Keratinocyte (primary cell): ENCODE measurements around the gene INO80E. TPM values are rescaled to one million over a fixed set of nuclear protein-coding genes. Genes with fewer than 3 reads are reported as not detected.

Experiments used
- DNase-seq: peaks from one replicate; pipeline ENCODE4 v3.0.0-alpha.2; 2011; ENCODE audit warnings: low read depth, missing footprints, low spot score
- FAIRE-seq: peaks from 2 replicates; lab custom pipeline; 2011; peaks lifted over from hg19 to GRCh38; lab: Jason Lieb, UNC
- H2AFZ ChIP-seq: 2 replicates; pipeline ENCODE4 v1.6.0; 2012; ENCODE audit warnings: low read length, control low read depth, inconsistent platforms; ENCODE audit not compliant: control insufficient read depth
- H3K27ac ChIP-seq: 2 replicates; pipeline ENCODE4 v1.5.1; 2011; ENCODE audit warnings: low read length; ENCODE audit not compliant: control insufficient read depth, insufficient read depth
- H3K27me3 ChIP-seq: 3 replicates; pipeline ENCODE4 v1.6.0; 2011; ENCODE audit warnings: low read length; ENCODE audit not compliant: control insufficient read depth, insufficient read depth; ENCODE audit errors: extremely low read depth
- H3K36me3 ChIP-seq, 2 experiments: 2 replicates in 1 of 2; 3 replicates in 1 of 2; pipeline ENCODE4 v1.5.1; 2011; ENCODE audit warnings: low read length in 2 of 2, mild to moderate bottlenecking in 1 of 2; ENCODE audit not compliant: control insufficient read depth in 2 of 2, insufficient read depth in 2 of 2; ENCODE audit errors: extremely low read depth in 1 of 2
- H3K4me1 ChIP-seq: 3 replicates; pipeline ENCODE4 v1.5.1; 2011; ENCODE audit warnings: low read length; ENCODE audit not compliant: control insufficient read depth, insufficient read depth; ENCODE audit errors: extremely low read depth
- H3K4me2 ChIP-seq: 3 replicates; pipeline ENCODE4 v1.6.0; 2011; ENCODE audit warnings: low read depth, low read length; ENCODE audit not compliant: control insufficient read depth, insufficient read depth; ENCODE audit errors: extremely low read depth
- H3K4me3 ChIP-seq, 3 experiments: fragments of 200-600 bp in 1 of 3; sonication (generic) in 1 of 3; 2 replicates in 2 of 3; 3 replicates in 1 of 3; pipeline ENCODE4 v1.5.1; 2011 to 2016; ENCODE audit warnings: low read length in 3 of 3, mild to moderate bottlenecking in 3 of 3, control low read depth in 2 of 3, inconsistent platforms in 1 of 3, low read depth in 1 of 3, mixed read lengths in 1 of 3, mixed run types in 1 of 3, moderate library complexity in 1 of 3; ENCODE audit not compliant: control insufficient read depth in 2 of 3, insufficient read depth in 2 of 3; ENCODE audit errors: extremely low read depth in 1 of 3
- H3K79me2 ChIP-seq: 2 replicates; pipeline ENCODE4 v1.6.0; 2012; ENCODE audit warnings: low read length; ENCODE audit not compliant: control insufficient read depth, insufficient read depth
- H3K9ac ChIP-seq: 3 replicates; pipeline ENCODE4 v1.6.0; 2011; ENCODE audit warnings: low read length; ENCODE audit not compliant: control insufficient read depth, insufficient read depth; ENCODE audit errors: extremely low read depth
- H3K9me1 ChIP-seq: 3 replicates; pipeline ENCODE4 v1.6.0; 2011; ENCODE audit warnings: low read length; ENCODE audit not compliant: control insufficient read depth, insufficient read depth; ENCODE audit errors: extremely low read depth
- H3K9me3 ChIP-seq: 2 replicates; pipeline ENCODE4 v1.5.1; 2012; ENCODE audit warnings: low read depth, low read length; ENCODE audit not compliant: control insufficient read depth
- H4K20me1 ChIP-seq: 3 replicates; pipeline ENCODE4 v1.6.0; 2011; ENCODE audit warnings: low read length; ENCODE audit not compliant: control insufficient read depth, insufficient read depth; ENCODE audit errors: extremely low read depth
- EZH2 ChIP-seq: IDR thresholded peaks from one replicate; pipeline ENCODE4 v1.6.1; 2012; ENCODE audit warnings: inconsistent platforms, mild to moderate bottlenecking, low read length, moderate library complexity
- dilution Hi-C: fragments of 300-500 bp; cut with MboI; formaldehyde crosslinking; loops from one replicate; pipeline ENCODE4 v1.7.0; 2020; ENCODE audit warnings: low sequenced_read_pairs; ENCODE audit not compliant: extremely low pct_ligation_motif_present
- polyA plus RNA-seq, 5 experiments: library from polyadenylated mRNA; depleted of rRNA in 3 of 5; stranded (reverse) in 3 of 5; stranded (forward) in 1 of 5; unstranded in 1 of 5; fragments of >200 nt; gene quantifications; 1 replicate in 1 of 5; 2 replicates in 3 of 5; 3 replicates in 1 of 5; pipeline versions ENCODE4 v1.2.1 to v1.2.3, GENCODE V29; 2011 to 2012; ENCODE audit warnings: missing spikeins in 2 of 5, low read depth in 1 of 5, low replicate concordance in 1 of 5
- TF ChIP-seq, protein P1 (sequence below), 3 experiments: IDR thresholded peaks in 1 of 3; conservative IDR thresholded peaks in 1 of 3; optimal IDR thresholded peaks in 1 of 3; 2 replicates in 2 of 3; 3 replicates in 1 of 3; pipeline versions ENCODE3 to v1.5.1; 2011; ENCODE audit warnings: low read length in 3 of 3, mild to moderate bottlenecking in 3 of 3, moderate library complexity in 2 of 3, control low read depth in 1 of 3, inconsistent platforms in 1 of 3; ENCODE audit not compliant: insufficient read depth in 2 of 3; ENCODE audit errors: extremely low read depth in 1 of 3

The INO80E gene
- polyA plus RNA-seq, 1 donor (not counting 4 experiments of a cell fraction or from before 2014, with no cell fraction given) = 26.7 TPM

GRCh38 chr16:30030841-30031413 lies 34.9 kb downstream of the INO80E start, which contains the start of gene TLCD3B:
Gene TLCD3B (minus strand): TSS chr16:30031271. CDS start chr16:30030527, 744 bp downstream.
- no peak within 1 kb of the TSS for H2AFZ ChIP-seq
- H3K79me2 ChIP-seq = no peaks in the 10 kb centered on the region
- no peaks in the 10 kb centered on the region for H3K9me1 ChIP-seq
- no peaks in the 10 kb centered on the region for H3K9me3 ChIP-seq
- no peak within 1 kb of the TSS for H3K4me3 ChIP-seq
- FAIRE-seq = no peak
- no peak within 1 kb of the TSS for H3K4me2 ChIP-seq
- dilution Hi-C loops = no loop called here
- H3K9ac ChIP-seq = no peak within 1 kb of the TSS
- H3K27ac ChIP-seq = no peak within 1 kb of the TSS
- TF ChIP-seq, protein P1, sequence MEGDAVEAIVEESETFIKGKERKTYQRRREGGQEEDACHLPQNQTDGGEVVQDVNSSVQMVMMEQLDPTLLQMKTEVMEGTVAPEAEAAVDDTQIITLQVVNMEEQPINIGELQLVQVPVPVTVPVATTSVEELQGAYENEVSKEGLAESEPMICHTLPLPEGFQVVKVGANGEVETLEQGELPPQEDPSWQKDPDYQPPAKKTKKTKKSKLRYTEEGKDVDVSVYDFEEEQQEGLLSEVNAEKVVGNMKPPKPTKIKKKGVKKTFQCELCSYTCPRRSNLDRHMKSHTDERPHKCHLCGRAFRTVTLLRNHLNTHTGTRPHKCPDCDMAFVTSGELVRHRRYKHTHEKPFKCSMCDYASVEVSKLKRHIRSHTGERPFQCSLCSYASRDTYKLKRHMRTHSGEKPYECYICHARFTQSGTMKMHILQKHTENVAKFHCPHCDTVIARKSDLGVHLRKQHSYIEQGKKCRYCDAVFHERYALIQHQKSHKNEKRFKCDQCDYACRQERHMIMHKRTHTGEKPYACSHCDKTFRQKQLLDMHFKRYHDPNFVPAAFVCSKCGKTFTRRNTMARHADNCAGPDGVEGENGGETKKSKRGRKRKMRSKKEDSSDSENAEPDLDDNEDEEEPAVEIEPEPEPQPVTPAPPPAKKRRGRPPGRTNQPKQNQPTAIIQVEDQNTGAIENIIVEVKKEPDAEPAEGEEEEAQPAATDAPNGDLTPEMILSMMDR (optimal IDR thresholded peaks at IDR 0.05 in 1 of 3, IDR thresholded peaks at IDR 0.05 in 1 of 3, conservative IDR thresholded peaks at IDR 0.05 in 1 of 3; ENCODE audit: extremely low read depth in 1 of 3, insufficient read depth in 2 of 3, low read length in 3 of 3) = no peak
- no peak for TF ChIP-seq EZH2
- DNase-seq = no peak
- no peaks in the 10 kb centered on the region for H3K36me3 ChIP-seq
- H4K20me1 ChIP-seq = no peaks in the 10 kb centered on the region
- peaks cover 41% of the 10 kb centered on the region for H3K27me3 ChIP-seq
- no peaks in the 10 kb centered on the region for H3K4me1 ChIP-seq

GRCh38 chr16:30031477-30031918 lies 35.5 kb downstream of the INO80E start:
- no peak overlapping the region for H3K27ac ChIP-seq
- H3K27me3 ChIP-seq = peaks cover 41% of the 10 kb centered on the region
- FAIRE-seq = no peak

More at GRCh38 chr16:30031477-30031918, 35.5 kb downstream of the INO80E start:
- no peaks in the 10 kb centered on the region for H3K4me1 ChIP-seq
- H3K79me2 ChIP-seq = no peaks in the 10 kb centered on the region
- dilution Hi-C loops = no loop called here
- no peak overlapping the region for H3K9ac ChIP-seq
- H3K9me3 ChIP-seq = no peaks in the 10 kb centered on the region
- no peak overlapping the region for H3K4me3 ChIP-seq
- no peak for DNase-seq
- peak; percentile 70 for TF ChIP-seq EZH2
- TF ChIP-seq, protein P1 (optimal IDR thresholded peaks at IDR 0.05 in 1 of 3, IDR thresholded peaks at IDR 0.05 in 1 of 3, conservative IDR thresholded peaks at IDR 0.05 in 1 of 3; ENCODE audit: extremely low read depth in 1 of 3, insufficient read depth in 2 of 3, low read length in 3 of 3) = no peak
- H2AFZ ChIP-seq = no peak overlapping the region
- no peaks in the 10 kb centered on the region for H4K20me1 ChIP-seq
- no peaks in the 10 kb centered on the region for H3K9me1 ChIP-seq
- no peaks in the 10 kb centered on the region for H3K36me3 ChIP-seq
- no peak overlapping the region for H3K4me2 ChIP-seq
